Left ventricle myocardium superior (tissue), 1 donor: ENCODE measurements around the gene SGMS1. TPM values are rescaled to one million over a fixed set of nuclear protein-coding genes. Genes with fewer than 3 reads are reported as not detected.
A peak's percentile ranks its signal among the peaks of the same experiment; 100 is the strongest.

Source experiments
- ATAC-seq: fragments of 200-7000 bp; cut with Tn5 transposase; one replicate; pipeline ENCODE4 v1.9.1; 2020; ENCODE audit warnings: mild to moderate bottlenecking, moderate library complexity
- DNase-seq: peaks from one replicate; pipeline ENCODE4 v3.0.0-alpha.2; 2020
- intact Hi-C: fragments of 100-400 bp; cut with micrococcal nuclease; formaldehyde crosslinking; loops from one replicate; pipeline ENCODE4 v1.11.0; 2022
- total RNA-seq: library from RNA; stranded (reverse); fragmentation: NEBNext Ultra II Directional; extraction: Animal tissue kit (Norgen Biotek cat#: 25700); gene quantifications from one replicate; pipeline ENCODE4 v1.2.1, GENCODE V29; 2021
- donor health status: DM: no; HTN: yes; CAD: no; lungs with severe emphysema.

Gene SGMS1
- total RNA-seq, 1 donor from 2014 or later, result 21.9 TPM

- ATAC-seq, result no peak
- DNase-seq, result no peak
- intact Hi-C loops, result no loop called here
Observed at GRCh38 chr10:50528206-50528605, 95.5 kb downstream of the SGMS1 start.

- DNase-seq (no peak), ATAC-seq (peak; percentile 85)
- intact Hi-C loops, result no loop called here
Observed at GRCh38 chr10:50527442-50528043, 96.2 kb downstream of the SGMS1 start.

- no peak for ATAC-seq
- no peak for DNase-seq
- intact Hi-C loops, result no loop called here
Observed at GRCh38 chr10:50526185-50526584, 97.6 kb downstream of the SGMS1 start.

GRCh38 chr10:50523357-50523756 lies 100.4 kb downstream of the SGMS1 start:
- no peak for ATAC-seq
- intact Hi-C loops, result no loop called here
- no peak for DNase-seq

GRCh38 chr10:50522908-50523307 lies 100.8 kb downstream of the SGMS1 start:
- no peak for ATAC-seq
- no peak for DNase-seq
- intact Hi-C loops, result no loop called here

GRCh38 chr10:50520115-50520514 lies 103.6 kb downstream of the SGMS1 start:
- intact Hi-C loops, result no loop called here
- no peak for DNase-seq
- no peak for ATAC-seq

GRCh38 chr10:50517626-50518025 lies 106.1 kb downstream of the SGMS1 start:
- ATAC-seq (no peak), DNase-seq (no peak)
- intact Hi-C loops, result no loop called here

- DNase-seq, result no peak
- intact Hi-C loops, result no loop called here
- no peak for ATAC-seq
Observed at GRCh38 chr10:50516171-50516570, 107.6 kb downstream of the SGMS1 start.

GRCh38 chr10:50515420-50515819 lies 108.3 kb downstream of the SGMS1 start:
- ATAC-seq, result peak; percentile 25
- intact Hi-C loops, result no loop called here

GRCh38 chr10:50514995-50515394 lies 108.8 kb downstream of the SGMS1 start:
- ATAC-seq, result peak; percentile 49
- DNase-seq, result no peak
- intact Hi-C loops, result no loop called here

More at GRCh38 chr10:50515420-50515819, 108.3 kb downstream of the SGMS1 start:
- DNase-seq, result no peak

GRCh38 chr10:50513956-50514355 lies 109.8 kb downstream of the SGMS1 start:
- ATAC-seq (no peak), DNase-seq (no peak)
- intact Hi-C loops, result no loop called here

- intact Hi-C loops, result no loop called here
- ATAC-seq, result no peak
Observed at GRCh38 chr10:50512743-50513416, 110.9 kb downstream of the SGMS1 start.

GRCh38 chr10:50512214-50512595 lies 111.6 kb downstream of the SGMS1 start:
- DNase-seq (no peak), ATAC-seq (peak; percentile 19)
- intact Hi-C loops, result no loop called here

More at GRCh38 chr10:50512743-50513416, 110.9 kb downstream of the SGMS1 start:
- DNase-seq, result no peak

- DNase-seq (no peak), ATAC-seq (no peak)
- intact Hi-C loops, result no loop called here
Observed at GRCh38 chr10:50511492-50512213, 112.1 kb downstream of the SGMS1 start.

GRCh38 chr10:50510517-50511473 lies 113.0 kb downstream of the SGMS1 start:
- no peak for DNase-seq
- intact Hi-C loops, result no loop called here
- no peak for ATAC-seq

GRCh38 chr10:50508315-50509051 lies 115.3 kb downstream of the SGMS1 start:
- intact Hi-C loops, result no loop called here
- DNase-seq (no peak), ATAC-seq (no peak)

- ATAC-seq (peak; percentile 88), DNase-seq (peak; percentile 69)
- intact Hi-C loops, result no loop called here
Observed at GRCh38 chr10:50506861-50507573, 116.7 kb downstream of the SGMS1 start.

- intact Hi-C loops, result no loop called here
- no peak for DNase-seq
- no peak for ATAC-seq
Observed at GRCh38 chr10:50504389-50504788, 119.4 kb downstream of the SGMS1 start.
